ENCODE data around the gene SCMH1.

Gene SCMH1

DNA sequence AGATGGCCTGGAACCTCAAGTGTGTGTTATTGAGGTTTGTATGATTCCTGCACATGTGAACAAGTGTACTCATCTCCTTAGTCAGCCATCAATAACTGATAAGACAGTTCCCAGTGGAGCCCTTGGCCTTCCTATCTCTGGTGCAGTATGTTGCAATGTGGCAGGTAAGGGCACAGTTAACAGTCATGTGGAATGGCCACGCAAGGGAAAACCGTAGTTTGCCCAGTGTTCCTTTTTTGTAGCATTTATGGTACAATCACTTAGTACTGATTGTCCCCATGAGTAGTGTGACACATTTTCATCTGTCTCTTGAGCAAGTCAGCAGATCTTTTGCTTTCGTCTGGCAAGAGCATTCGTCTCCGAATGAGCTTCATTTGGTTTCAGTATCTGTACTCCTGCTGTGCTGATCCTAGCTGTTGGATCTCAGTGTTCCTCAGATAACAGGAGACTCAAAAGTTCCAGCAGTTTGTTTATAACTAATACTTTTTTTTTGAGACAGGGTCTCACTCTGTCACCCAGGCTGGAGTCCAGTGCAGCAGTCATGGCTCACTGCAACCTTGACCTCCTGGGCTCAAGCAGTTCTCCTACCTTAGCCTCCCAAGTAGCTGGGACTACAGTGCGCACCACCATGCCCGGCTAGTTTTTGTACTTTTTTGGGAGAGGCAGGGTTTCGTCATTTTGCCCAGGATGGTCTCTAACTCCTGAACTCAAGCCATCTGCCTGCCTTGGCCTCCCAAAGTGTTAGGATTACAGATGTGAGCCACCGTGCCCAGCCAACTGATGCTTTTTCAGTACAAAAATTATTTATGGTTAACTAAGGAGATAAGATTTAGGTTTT is 254.4 kb downstream of the SCMH1 start:
- no peak for DNase-seq

DNA sequence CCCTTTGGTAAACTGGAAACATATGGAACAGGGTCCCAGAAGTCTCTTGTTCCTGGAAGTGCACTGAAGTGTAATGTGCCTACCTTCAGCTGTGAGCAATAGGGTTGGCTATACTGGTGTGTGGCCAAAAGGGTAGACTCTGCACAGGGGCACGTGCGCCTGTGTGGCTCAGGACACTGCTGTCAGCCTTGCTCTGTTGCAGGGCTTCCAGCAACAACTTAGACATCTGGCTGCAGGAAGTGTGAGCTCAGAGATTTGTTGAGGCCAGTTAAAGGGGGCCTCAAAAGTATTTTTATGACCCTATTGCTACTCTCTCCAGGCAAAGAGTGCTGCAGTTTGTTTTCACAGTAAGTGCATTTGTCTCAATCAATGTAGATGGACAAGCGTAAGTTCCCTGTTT is 255.2 kb downstream of the SCMH1 start:
- DNase-seq = no peak

GRCh38 chr1:40986328-40986783 is 255.8 kb downstream of the SCMH1 start:
- no peak for DNase-seq

DNA sequence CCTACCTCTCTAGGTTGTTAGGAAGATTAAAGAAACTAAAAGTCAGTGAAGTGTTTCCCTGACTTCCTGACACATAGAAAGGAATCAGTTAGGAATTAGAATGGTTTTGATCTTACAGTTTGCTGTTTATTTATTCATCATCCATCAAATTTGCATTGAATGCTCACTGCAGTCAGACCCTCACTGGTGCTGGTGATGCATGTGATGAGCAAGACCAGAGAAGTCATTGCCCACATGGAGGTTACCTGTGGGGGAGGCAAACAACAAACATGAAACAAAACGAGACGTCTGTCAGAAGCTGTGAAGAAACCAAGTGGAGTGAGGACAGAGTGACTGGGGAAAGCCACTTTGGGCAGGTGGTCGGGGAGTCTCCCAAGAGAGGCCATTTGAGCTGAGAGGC is 256.2 kb downstream of the SCMH1 start:
- DNase-seq = no peak

- no peak for DNase-seq
These were observed 256.9 kb downstream of the SCMH1 start for GRCh38 chr1:40985161-40985560.

GRCh38 chr1:40984531-40984930 is 257.6 kb downstream of the SCMH1 start:
- no peak for DNase-seq

DNA sequence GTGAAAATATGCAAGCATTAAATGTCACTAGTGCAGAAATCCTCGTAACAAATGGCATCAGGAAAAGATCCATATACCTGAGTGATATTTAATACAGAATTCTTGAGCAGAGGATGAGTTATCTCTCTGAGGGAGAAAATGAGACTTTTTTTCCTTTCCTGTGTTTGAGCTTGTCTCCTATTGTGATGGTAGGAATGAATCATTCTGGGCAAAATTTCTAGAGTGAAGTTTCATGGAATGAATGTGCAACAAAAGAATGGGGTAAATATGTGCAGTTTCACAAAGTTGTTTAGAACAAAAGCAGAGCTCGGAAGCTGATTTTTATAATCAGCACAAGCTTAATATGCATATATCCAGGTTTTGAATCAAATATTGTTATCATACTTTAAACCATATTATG is 258.0 kb downstream of the SCMH1 start:
- no peak for DNase-seq

- DNase-seq = no peak
These were observed 258.8 kb downstream of the SCMH1 start for GRCh38 chr1:40983286-40983685.

DNA sequence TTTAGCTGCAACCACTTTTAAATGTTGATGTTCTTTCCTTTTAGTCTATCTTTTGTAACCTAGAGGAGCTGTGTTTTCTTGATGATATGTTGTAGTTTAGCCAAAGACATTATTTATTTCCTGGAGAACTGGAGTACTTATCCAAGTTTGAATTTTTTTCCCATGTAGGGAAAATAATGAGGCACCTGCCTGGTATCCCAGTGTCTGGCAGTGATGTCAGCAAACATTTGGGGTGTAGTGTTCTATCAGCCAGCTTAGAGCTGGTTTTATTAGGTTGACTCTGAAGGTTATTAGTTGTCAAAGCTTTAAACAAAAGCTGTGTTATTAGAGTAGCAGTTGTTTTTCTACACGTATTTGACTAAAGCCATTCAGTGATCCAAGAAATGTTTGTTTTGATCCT is 259.4 kb downstream of the SCMH1 start:
- DNase-seq = no peak

DNA sequence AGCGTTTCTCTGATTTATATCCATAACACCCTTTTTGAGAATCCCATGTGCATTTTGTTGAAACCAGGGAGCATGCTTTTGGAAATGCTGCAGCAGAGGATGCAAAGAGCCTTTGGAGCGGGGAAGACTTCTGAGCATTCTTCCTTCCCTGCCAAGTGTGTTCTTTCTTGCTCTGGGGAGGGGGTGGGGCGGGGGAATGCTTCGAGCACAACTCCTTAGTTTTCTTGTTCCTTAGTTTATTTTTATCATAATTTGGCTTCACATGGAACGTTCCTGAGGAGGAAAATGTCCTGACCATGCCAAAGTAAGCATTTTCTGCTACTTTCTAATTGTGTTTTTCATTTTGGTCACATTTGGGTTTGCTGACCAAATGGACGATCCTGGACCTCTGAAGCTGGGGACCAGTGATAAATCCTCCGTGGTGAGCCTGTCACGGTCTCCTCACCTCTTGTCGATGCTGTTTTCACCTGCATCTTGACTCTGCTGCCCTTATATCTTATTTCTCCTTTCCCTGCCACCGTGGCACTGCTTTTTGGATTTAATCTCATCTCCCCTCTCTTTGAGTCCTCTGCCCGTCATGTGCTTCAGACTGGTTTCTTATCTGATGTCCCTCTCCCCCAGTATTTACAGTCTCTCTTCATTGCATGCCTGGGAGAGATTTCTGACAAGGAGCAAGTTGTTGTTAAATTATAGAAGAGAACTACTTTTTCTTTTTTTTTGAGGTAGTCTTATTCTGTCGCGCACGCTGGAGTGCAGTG is 260.2 kb downstream of the SCMH1 start:
- no peak for DNase-seq

DNA sequence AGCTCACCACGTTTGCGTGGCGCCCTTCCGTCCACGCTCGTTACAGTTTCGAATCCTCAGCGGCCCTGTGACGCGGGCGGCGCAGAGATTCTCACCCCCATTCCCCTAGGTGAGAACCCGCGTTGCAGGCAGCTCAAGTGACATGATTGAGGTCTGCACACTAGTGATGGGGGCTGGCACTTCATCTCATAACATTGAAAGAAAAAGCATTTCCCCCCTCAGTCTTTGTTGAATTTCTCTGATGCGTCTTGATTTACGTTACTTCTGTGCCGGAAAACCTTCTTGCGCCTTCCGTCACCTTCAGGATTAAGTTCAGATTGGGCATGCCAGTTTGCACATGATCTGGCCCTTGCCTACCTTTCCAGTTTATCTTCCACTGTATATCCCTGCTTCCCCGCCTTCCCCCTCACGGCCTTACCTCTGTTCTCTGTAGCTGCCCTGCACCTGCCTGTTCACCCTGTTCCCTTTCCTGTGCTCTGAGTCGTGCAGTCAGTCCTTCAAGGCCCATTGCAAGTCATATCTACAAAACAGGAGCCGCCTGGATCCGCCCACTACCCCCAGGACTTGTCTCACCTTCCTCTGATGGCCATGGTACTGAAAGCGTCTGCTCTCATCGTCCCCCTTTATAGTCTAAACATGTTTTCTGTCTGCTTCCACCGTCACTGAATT is 261.5 kb downstream of the SCMH1 start:
- DNase-seq = no peak

GRCh38 chr1:40980068-40980452 is 262.0 kb downstream of the SCMH1 start:
- DNase-seq = no peak

- peak; percentile 96 for DNase-seq
These were observed 262.7 kb downstream of the SCMH1 start, which contains the start of gene CTPS1 for GRCh38 chr1:40979241-40980067. Gene CTPS1 (plus strand): TSS chr1:40979696. CDS start chr1:40983291, 3,595 bp downstream.

GRCh38 chr1:40978886-40979240 is 263.2 kb downstream of the SCMH1 start:
- DNase-seq = no peak

DNA sequence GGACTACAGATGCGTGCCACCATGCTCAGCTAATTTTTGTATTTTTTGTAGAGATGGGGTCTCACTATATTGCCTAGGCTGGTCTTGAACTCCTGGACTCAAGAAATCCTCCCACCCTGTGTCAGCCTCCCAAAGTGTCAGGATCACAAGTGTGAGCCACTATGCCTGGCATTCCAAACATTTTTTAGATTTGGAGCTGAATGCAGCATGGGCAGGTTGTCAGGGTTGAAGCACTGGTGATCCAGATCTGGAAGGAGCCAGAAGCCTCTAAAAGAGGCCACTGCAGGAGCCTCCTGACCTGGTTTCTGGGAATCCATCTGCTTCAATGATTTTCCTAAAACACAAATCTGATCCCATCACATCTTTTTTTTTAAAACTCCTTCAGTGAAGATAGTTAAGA is 264.4 kb downstream of the SCMH1 start:
- no peak for DNase-seq

All from GDM1 (cell line).